ENCODE results near the gene F5.

The F5 gene

DNA sequence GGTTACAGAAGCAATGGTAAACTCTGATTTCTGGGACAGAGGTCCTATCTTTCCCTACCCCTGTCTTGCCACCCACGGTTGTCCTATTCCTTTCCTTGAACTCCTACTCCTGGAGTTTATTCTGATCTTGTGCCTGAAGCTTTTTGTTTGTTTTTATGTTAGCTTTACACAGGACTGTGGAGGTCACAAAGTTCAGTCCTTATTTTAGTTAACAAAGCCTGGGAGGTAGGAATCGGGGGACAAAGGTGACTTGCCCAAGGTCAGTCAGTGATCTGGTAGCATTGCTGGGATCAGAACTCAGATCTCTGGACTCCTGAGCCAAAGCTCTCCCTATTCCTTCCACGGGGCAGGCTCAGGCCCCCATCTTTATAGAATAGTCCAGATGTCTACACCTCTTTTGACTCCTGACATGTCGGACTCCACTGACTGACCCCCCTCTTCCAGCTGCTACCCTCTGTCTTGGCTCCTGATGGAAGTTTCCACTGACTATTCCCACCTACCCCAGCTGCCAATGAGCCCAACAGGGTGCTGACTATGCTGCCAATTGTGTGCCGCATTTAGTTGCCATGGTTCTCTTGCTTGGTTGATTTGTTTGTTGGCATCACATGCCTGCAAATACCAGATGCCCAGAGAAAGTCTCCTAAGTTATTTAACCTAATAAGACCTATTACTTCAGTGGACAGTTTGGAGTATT lies 9.9 kb downstream of the F5 start:
- Histone ChIP-seq H3K9ac (ENCODE audit: low read length) (no peak overlapping the region), H2BK5ac (ENCODE audit: low read length) (no peak overlapping the region), H3K4me2 (ENCODE audit: low read length) (no peak overlapping the region), H2BK15ac (replicated peaks; ENCODE audit: low read depth) (no peak overlapping the region), H3K18ac (ENCODE audit: low read length) (no peak overlapping the region), H4K5ac (ENCODE audit: low read length) (no peak overlapping the region), H3K4ac (ENCODE audit: low read depth, low read length) (no peak overlapping the region), H3K23ac (ENCODE audit: low read length) (no peak overlapping the region), H2BK120ac (ENCODE audit: low read depth, low read length) (no peak overlapping the region), H3K79me1 (ENCODE audit: low read length) (no peaks in the 10 kb centered on the region), H3K27me3 (ENCODE audit: insufficient read depth, low read length, poor library complexity) (no peaks in the 10 kb centered on the region), H3K4me3 (ENCODE audit: low read length) (no peak overlapping the region), H3K27ac (ENCODE audit: low read depth, low read length) (no peak overlapping the region), H3K79me2 (ENCODE audit: control insufficient read depth, insufficient read depth, low read length) (no peaks in the 10 kb centered on the region), H3K4me1 (ENCODE audit: control insufficient read depth, low read depth, low read length) (no peaks in the 10 kb centered on the region), H2AK5ac (ENCODE audit: low read length) (no peak overlapping the region), H4K8ac (ENCODE audit: low read depth, low read length) (no peak overlapping the region), H3K36me3 (ENCODE audit: control insufficient read depth, insufficient read depth, low read length) (no peaks in the 10 kb centered on the region), H3K56ac (ENCODE audit: low read length) (no peak overlapping the region)
- no CpG with 5 or more reads among the region's 5 CpGs for WGBS (ENCODE audit: extremely low coverage, insufficient coverage, low lambda C conversion rate)
- peak; percentile 27 for DNase-seq

DNA sequence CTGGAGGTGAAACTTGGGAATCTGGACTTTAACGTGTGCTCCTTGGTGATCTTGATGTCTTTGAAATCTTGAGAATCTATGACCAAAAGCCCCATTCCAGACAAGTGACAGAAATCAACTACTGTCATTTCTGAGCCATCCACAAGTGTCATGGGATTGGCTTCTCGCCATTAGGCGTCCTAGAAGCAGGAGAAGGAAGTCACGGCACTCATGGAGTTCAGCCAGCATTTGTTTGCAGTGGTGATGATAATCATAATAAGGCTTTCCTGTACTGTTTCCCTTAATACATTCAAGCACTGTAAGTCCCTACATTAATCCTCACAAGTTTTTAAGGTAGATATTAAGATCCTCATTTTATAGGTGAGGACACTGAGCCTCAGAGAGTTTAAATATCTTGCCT lies 11.9 kb downstream of the F5 start:
- Histone ChIP-seq H3K4ac (ENCODE audit: low read depth, low read length) (no peak overlapping the region), H3K79me1 (ENCODE audit: low read length) (no peaks in the 10 kb centered on the region), H4K8ac (ENCODE audit: low read depth, low read length) (no peak overlapping the region), H3K4me3 (ENCODE audit: low read length) (no peak overlapping the region), H2BK120ac (ENCODE audit: low read depth, low read length) (no peak overlapping the region), H3K27ac (ENCODE audit: low read depth, low read length) (no peak overlapping the region), H3K27me3 (ENCODE audit: insufficient read depth, low read length, poor library complexity) (no peaks in the 10 kb centered on the region), H2BK5ac (ENCODE audit: low read length) (no peak overlapping the region), H2AK5ac (ENCODE audit: low read length) (no peak overlapping the region), H3K36me3 (ENCODE audit: control insufficient read depth, insufficient read depth, low read length) (no peaks in the 10 kb centered on the region), H3K18ac (ENCODE audit: low read length) (no peak overlapping the region), H3K79me2 (ENCODE audit: control insufficient read depth, insufficient read depth, low read length) (no peaks in the 10 kb centered on the region), H3K23ac (ENCODE audit: low read length) (no peak overlapping the region), H3K4me1 (ENCODE audit: control insufficient read depth, low read depth, low read length) (no peaks in the 10 kb centered on the region), H4K5ac (ENCODE audit: low read length) (no peak overlapping the region), H2BK15ac (replicated peaks; ENCODE audit: low read depth) (no peak overlapping the region), H3K4me2 (ENCODE audit: low read length) (no peak overlapping the region), H3K9ac (ENCODE audit: low read length) (no peak overlapping the region), H3K56ac (ENCODE audit: low read length) (no peak overlapping the region)
- DNase-seq, result no peak
- WGBS (ENCODE audit: extremely low coverage, insufficient coverage, low lambda C conversion rate), result no CpG with 5 or more reads among the region's 4 CpGs

GRCh38 chr1:169572187-169572586 lies 14.1 kb downstream of the F5 start:
- Histone ChIP-seq H3K4me3 (ENCODE audit: low read length) (no peak overlapping the region), H3K27me3 (ENCODE audit: insufficient read depth, low read length, poor library complexity) (no peaks in the 10 kb centered on the region), H3K18ac (ENCODE audit: low read length) (no peak overlapping the region), H3K9ac (ENCODE audit: low read length) (no peak overlapping the region), H2BK15ac (replicated peaks; ENCODE audit: low read depth) (no peak overlapping the region), H2BK120ac (ENCODE audit: low read depth, low read length) (no peak overlapping the region), H2BK5ac (ENCODE audit: low read length) (no peak overlapping the region), H3K79me2 (ENCODE audit: control insufficient read depth, insufficient read depth, low read length) (no peaks in the 10 kb centered on the region), H4K5ac (ENCODE audit: low read length) (no peak overlapping the region), H3K4me2 (ENCODE audit: low read length) (no peak overlapping the region), H3K4me1 (ENCODE audit: control insufficient read depth, low read depth, low read length) (no peaks in the 10 kb centered on the region), H4K8ac (ENCODE audit: low read depth, low read length) (no peak overlapping the region), H3K79me1 (ENCODE audit: low read length) (no peaks in the 10 kb centered on the region), H3K4ac (ENCODE audit: low read depth, low read length) (no peak overlapping the region), H3K56ac (ENCODE audit: low read length) (no peak overlapping the region), H3K27ac (ENCODE audit: low read depth, low read length) (no peak overlapping the region), H2AK5ac (ENCODE audit: low read length) (no peak overlapping the region), H3K23ac (ENCODE audit: low read length) (no peak overlapping the region), H3K36me3 (ENCODE audit: control insufficient read depth, insufficient read depth, low read length) (no peaks in the 10 kb centered on the region)
- WGBS (ENCODE audit: extremely low coverage, insufficient coverage, low lambda C conversion rate), result no CpG with 5 or more reads among the region's 1 CpG
- peak; percentile 88 for DNase-seq

- no peaks in the 10 kb centered on the region for H3K79me2 ChIP-seq (ENCODE audit: control insufficient read depth, insufficient read depth, low read length)
- H3K4me2 ChIP-seq (ENCODE audit: low read length), result no peak overlapping the region
- H3K27ac ChIP-seq (ENCODE audit: low read depth, low read length), result no peak overlapping the region
- H3K9ac ChIP-seq (ENCODE audit: low read length), result no peak overlapping the region
- H4K5ac ChIP-seq (ENCODE audit: low read length), result no peak overlapping the region
- no peak overlapping the region for H3K4ac ChIP-seq (ENCODE audit: low read depth, low read length)
- no CpG with 5 or more reads among the region's 3 CpGs for WGBS (ENCODE audit: extremely low coverage, insufficient coverage, low lambda C conversion rate)
- no peak overlapping the region for H2BK15ac ChIP-seq (replicated peaks; ENCODE audit: low read depth)
- H3K23ac ChIP-seq (ENCODE audit: low read length), result no peak overlapping the region
- no peak overlapping the region for H2AK5ac ChIP-seq (ENCODE audit: low read length)
- no peak overlapping the region for H3K56ac ChIP-seq (ENCODE audit: low read length)
- no peak overlapping the region for H2BK120ac ChIP-seq (ENCODE audit: low read depth, low read length)
- H3K36me3 ChIP-seq (ENCODE audit: control insufficient read depth, insufficient read depth, low read length), result no peaks in the 10 kb centered on the region
- H3K79me1 ChIP-seq (ENCODE audit: low read length), result no peaks in the 10 kb centered on the region
- H3K18ac ChIP-seq (ENCODE audit: low read length), result no peak overlapping the region
- no peak overlapping the region for H3K4me3 ChIP-seq (ENCODE audit: low read length)
- H3K27me3 ChIP-seq (ENCODE audit: insufficient read depth, low read length, poor library complexity), result no peaks in the 10 kb centered on the region
- H4K8ac ChIP-seq (ENCODE audit: low read depth, low read length), result no peak overlapping the region
- H2BK5ac ChIP-seq (ENCODE audit: low read length), result no peak overlapping the region
- no peaks in the 10 kb centered on the region for H3K4me1 ChIP-seq (ENCODE audit: control insufficient read depth, low read depth, low read length)
- no peak for DNase-seq
These were observed 14.8 kb downstream of the F5 start for GRCh38 chr1:169571450-169571849.

DNA sequence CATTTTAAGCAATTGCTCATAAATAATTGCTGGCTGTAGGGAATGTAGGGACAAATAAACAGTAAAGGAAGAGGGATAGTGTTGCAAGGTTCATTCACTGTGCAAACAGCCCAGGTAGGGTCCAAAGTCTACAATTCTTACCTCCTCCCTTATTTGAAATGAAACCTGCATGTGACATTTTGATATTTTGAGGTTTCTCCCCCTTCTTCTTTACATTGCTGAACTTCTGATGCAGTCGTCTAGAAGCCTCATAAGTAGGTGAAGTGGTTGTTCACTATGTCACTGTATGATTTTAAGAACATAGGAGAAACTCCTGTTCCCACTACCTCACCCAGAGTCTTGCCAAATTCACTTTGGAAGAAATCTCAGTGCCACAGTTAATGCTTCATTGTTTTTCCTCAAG lies 16.1 kb downstream of the F5 start:
- DNase-seq, result no peak
- Histone ChIP-seq H3K4ac (ENCODE audit: low read depth, low read length) (no peak overlapping the region), H3K9ac (ENCODE audit: low read length) (no peak overlapping the region), H3K4me3 (ENCODE audit: low read length) (no peak overlapping the region), H3K79me2 (ENCODE audit: control insufficient read depth, insufficient read depth, low read length) (no peaks in the 10 kb centered on the region), H3K18ac (ENCODE audit: low read length) (no peak overlapping the region), H3K27me3 (ENCODE audit: insufficient read depth, low read length, poor library complexity) (no peaks in the 10 kb centered on the region), H4K5ac (ENCODE audit: low read length) (no peak overlapping the region), H2BK120ac (ENCODE audit: low read depth, low read length) (no peak overlapping the region), H3K4me2 (ENCODE audit: low read length) (no peak overlapping the region), H3K36me3 (ENCODE audit: control insufficient read depth, insufficient read depth, low read length) (no peaks in the 10 kb centered on the region), H3K79me1 (ENCODE audit: low read length) (no peaks in the 10 kb centered on the region), H3K56ac (ENCODE audit: low read length) (no peak overlapping the region), H4K8ac (ENCODE audit: low read depth, low read length) (no peak overlapping the region), H3K23ac (ENCODE audit: low read length) (no peak overlapping the region), H2BK15ac (replicated peaks; ENCODE audit: low read depth) (no peak overlapping the region), H2BK5ac (ENCODE audit: low read length) (no peak overlapping the region), H2AK5ac (ENCODE audit: low read length) (no peak overlapping the region), H3K27ac (ENCODE audit: low read depth, low read length) (no peak overlapping the region), H3K4me1 (ENCODE audit: control insufficient read depth, low read depth, low read length) (no peaks in the 10 kb centered on the region)
- WGBS (ENCODE audit: extremely low coverage, insufficient coverage, low lambda C conversion rate), result no CpG with 5 or more reads among the region's 1 CpG

DNA sequence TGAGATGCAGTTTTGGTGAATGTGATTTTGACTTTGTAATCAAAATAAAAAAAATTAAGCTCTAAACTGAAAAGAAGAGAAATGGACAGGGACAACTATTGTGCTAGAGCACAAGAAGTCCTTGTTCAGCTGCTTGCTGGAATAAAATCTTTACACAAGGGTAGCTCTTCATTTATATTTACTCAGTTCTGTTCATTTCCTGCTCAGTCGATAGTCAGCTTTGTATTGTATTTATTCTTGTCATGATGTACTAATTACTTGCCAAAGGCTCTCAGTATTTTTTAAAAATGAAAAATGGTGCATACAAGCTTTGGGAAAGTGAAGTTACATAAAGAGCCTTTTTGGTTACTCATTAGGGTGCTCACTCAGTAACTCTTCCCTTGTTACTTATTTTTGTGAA lies 17.8 kb downstream of the F5 start:
- H4K5ac ChIP-seq (ENCODE audit: low read length), result no peak overlapping the region
- no peak overlapping the region for H3K4ac ChIP-seq (ENCODE audit: low read depth, low read length)
- no peak overlapping the region for H2AK5ac ChIP-seq (ENCODE audit: low read length)
- H4K8ac ChIP-seq (ENCODE audit: low read depth, low read length), result no peak overlapping the region
- no peak overlapping the region for H2BK15ac ChIP-seq (replicated peaks; ENCODE audit: low read depth)
- no peaks in the 10 kb centered on the region for H3K79me2 ChIP-seq (ENCODE audit: control insufficient read depth, insufficient read depth, low read length)
- no peak overlapping the region for H3K4me3 ChIP-seq (ENCODE audit: low read length)
- no peak overlapping the region for H3K56ac ChIP-seq (ENCODE audit: low read length)
- no CpG with 5 or more reads among the region's 1 CpG for WGBS (ENCODE audit: extremely low coverage, insufficient coverage, low lambda C conversion rate)
- no peak overlapping the region for H3K4me2 ChIP-seq (ENCODE audit: low read length)
- no peak overlapping the region for H3K23ac ChIP-seq (ENCODE audit: low read length)
- no peaks in the 10 kb centered on the region for H3K4me1 ChIP-seq (ENCODE audit: control insufficient read depth, low read depth, low read length)
- H2BK5ac ChIP-seq (ENCODE audit: low read length), result no peak overlapping the region
- no peak overlapping the region for H3K9ac ChIP-seq (ENCODE audit: low read length)
- H3K18ac ChIP-seq (ENCODE audit: low read length), result no peak overlapping the region
- no peak overlapping the region for H3K27ac ChIP-seq (ENCODE audit: low read depth, low read length)
- H3K36me3 ChIP-seq (ENCODE audit: control insufficient read depth, insufficient read depth, low read length), result no peaks in the 10 kb centered on the region
- no peak overlapping the region for H2BK120ac ChIP-seq (ENCODE audit: low read depth, low read length)
- DNase-seq, result no peak
- H3K79me1 ChIP-seq (ENCODE audit: low read length), result no peaks in the 10 kb centered on the region
- no peaks in the 10 kb centered on the region for H3K27me3 ChIP-seq (ENCODE audit: insufficient read depth, low read length, poor library complexity)
